ENCODE measurements around the gene OGFOD2.

GRCh38 chr12:122943196-122943595 is 31.8 kb upstream of the OGFOD2 start:
- TF ChIP-seq CTCF (conservative IDR thresholded peaks at IDR 0.05; ENCODE audit: low read length) (no peak), EZH2phosphoT487 (IDR thresholded peaks at IDR 0.05; ENCODE audit: borderline replicate concordance, low read depth, low read length) (no peak)
